GF-D8 (cell line): ENCODE measurements around the gene ACVR1C.

Experiments used
- DNase-seq: peaks from one replicate; lab custom pipeline; 2025; lab: John Stamatoyannopoulos, UW

Gene ACVR1C

GRCh38 chr2:157497638-157498314, 130.9 kb downstream of the ACVR1C start:
- DNase-seq, result no peak

DNA sequence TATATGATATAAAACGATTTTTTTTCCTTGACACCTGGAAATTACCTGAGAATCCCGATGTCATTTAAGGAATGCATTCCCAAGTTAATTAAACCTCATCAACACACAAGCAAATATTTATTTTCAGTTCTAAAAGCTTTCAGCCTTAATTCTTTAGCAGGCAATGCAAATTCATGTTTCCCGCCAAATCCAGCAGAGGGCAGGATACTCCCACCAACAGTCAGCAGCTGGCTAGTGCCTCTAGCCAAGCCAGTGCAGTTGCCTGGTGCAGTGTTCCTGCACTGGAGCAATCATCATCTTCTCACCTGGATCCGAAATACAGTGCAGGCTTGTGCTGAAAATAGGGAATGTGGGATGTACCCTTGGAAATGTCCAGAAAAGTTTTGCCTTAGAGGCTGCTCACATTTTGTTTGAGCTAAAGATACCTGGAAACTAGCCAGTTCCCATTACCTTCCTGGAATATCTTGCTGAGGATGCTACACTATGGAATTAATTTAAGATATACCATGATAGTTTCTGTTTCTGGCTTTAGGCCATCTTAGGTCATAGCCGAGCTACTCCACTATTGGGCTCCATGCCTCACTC, 136.4 kb downstream of the ACVR1C start:
- peak; percentile 5 for DNase-seq

- no peak for DNase-seq
Measured at GRCh38 chr2:157489983-157490382, 138.7 kb downstream of the ACVR1C start.

GRCh38 chr2:157488877-157489276, 139.8 kb downstream of the ACVR1C start:
- no peak for DNase-seq

- DNase-seq, result no peak
Measured at GRCh38 chr2:157487747-157488146, 140.9 kb downstream of the ACVR1C start.

GRCh38 chr2:157487271-157487610, 141.4 kb downstream of the ACVR1C start:
- DNase-seq, result no peak

DNA sequence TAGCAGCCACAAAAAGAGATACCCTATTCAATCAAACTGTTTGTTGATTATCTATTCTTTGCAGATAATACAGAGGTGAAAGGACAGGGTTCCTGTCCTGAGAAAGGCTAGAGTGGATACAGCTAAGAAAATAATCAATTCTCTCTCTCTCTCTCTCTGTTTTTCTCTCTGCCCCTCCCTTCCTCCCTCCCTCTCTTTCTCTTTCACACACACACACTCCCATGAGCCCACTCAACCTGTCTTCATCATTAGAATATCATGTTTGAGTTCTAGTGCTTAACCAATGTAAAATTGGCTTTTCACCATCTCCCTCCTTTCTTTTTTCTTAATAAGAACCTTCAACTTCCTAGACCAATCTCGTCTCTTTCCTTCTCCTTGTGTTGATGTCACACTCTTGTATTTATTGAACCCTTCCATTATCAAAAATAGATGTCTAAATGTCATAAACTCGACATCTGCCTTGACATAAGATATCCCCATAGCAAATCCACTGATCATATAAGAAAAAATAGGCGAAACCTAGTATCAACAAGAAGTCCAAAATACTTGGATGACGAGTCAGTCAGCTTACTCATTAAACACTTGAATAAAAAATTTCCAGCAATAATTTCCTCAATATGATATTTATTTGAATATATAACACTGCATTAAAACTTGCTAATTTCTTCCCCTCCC, 141.9 kb downstream of the ACVR1C start:
- no peak for DNase-seq

DNA sequence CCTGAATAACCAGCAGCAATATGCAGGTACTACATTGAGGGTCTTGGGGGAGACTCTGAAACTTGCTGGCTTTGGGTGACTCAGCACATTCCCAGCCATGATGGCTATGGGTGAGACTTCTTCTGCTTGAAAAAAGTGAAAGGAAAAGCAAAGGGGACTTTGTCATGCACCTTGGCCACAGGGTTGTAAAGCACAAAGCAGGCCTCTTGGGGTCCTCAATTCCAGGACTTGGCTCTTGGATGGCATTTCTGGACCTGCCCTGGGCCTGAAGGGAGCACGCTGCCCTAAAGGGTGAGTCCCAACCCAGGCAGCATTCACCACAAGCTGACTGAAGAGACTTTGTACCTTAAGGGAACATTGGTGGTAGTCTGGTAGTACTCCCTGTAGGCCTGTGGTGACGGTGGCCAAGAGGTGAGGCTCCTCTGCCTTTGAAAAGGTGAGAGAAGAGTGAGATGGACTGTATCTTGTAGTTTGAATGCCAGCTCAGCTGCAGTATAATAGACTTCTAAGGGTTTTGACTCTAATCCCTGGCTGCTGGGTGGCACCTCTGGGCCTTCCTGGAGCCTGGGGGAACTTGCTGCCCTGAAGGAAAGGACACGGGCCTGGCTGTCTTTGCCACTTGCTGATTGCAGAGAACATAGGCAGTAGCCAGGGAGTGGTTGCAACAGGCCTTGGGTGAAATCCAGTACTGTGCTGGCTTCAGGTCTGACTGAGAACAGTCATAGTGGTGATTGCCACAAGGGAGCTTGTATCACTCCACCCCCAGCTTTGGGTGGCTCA, 148.3 kb downstream of the ACVR1C start:
- DNase-seq, result no peak

DNA sequence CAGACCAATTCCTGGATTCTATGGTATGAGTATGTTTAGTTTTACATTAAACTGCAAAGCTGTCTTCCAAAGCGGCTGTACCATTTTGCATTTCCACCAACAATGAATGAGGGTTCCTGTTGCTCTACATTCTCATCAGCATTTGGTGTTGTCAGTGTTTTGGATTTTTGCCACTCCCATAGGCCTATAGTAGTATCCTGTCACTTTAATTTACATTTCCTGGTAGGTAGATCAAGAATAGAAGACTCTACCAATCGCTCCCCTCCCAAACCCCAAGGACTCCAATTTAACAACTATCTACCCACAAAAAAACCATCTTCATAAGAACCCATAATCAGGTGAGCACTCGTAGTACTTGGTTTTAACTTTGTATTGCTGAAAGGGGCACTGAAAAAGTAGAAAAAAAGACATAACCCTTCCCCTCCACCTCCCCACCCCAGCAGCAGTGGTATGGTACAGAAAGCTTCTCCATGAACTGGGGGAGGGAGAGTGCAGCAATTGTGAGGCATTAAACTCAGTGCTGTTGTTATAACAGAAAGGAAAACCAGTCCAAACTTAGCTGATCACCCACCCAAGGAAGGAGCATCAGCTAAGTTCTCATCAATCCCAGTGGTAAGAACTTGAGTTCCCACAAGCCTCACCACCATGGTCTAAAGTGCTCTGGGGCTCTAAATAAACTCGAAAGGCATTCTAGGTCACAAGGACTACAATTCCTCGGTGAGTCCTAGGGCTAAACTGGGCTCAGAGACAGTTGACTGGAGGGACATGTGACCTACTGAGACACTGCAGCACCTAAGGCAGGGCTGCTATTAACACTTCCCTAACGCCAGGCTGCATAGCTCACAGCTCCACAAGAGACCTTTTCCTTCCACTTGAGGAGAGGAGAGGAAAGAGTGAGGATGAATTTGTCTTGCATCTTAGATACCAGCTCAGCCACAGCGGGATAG, 149.3 kb downstream of the ACVR1C start:
- no peak for DNase-seq

DNA sequence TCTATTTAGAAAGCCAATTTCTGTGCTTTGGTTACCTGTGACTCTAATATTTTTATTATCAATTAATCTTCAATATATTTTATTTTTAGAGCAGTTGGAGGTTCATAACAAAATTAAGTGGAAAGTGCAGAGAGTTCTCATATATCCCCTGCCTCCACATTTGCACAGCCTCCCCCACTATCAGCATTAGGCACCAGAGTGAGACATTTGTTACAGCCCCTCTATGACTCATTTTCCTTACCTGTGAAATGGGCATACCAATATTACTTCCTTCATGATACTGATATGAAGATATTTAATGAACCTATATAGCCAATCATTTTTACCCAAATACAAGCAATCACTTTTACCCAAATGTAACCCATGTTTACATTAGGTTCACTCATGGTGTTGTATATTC, 150.7 kb downstream of the ACVR1C start:
- no peak for DNase-seq

- DNase-seq, result no peak
Measured at GRCh38 chr2:157476953-157477709, 151.5 kb downstream of the ACVR1C start.
